Suprapubic skin (tissue), 4 donors: ENCODE measurements around the gene FOXK1. TPM values are rescaled to one million over a fixed set of nuclear protein-coding genes. Genes with fewer than 3 reads are reported as not detected.

ENCODE experiments used
- DNase-seq, 2 donors: peaks; one replicate each; pipeline ENCODE4 v3.0.0-alpha.2; 2019; ENCODE audit warnings: low spot score in 2 of 2
- H3K27ac ChIP-seq: fragments of 200-600 bp; sonication (generic); one replicate; pipeline ENCODE4 v1.5.1; 2019
- H3K27me3 ChIP-seq: fragments of 200-600 bp; sonication (generic); one replicate; pipeline ENCODE4 v1.5.1; 2019
- H3K36me3 ChIP-seq: fragments of 200-600 bp; sonication (generic); one replicate; pipeline ENCODE4 v1.5.1; 2019
- H3K4me1 ChIP-seq: fragments of 200-600 bp; sonication (generic); one replicate; pipeline ENCODE4 v1.5.1; 2019
- H3K4me3 ChIP-seq: fragments of 200-600 bp; sonication (generic); one replicate; pipeline ENCODE4 v1.5.1; 2019; ENCODE audit warnings: mild to moderate bottlenecking
- H3K9me3 ChIP-seq: fragments of 200-600 bp; sonication (generic); one replicate; pipeline ENCODE4 v1.5.1; 2019
- CTCF ChIP-seq, 2 donors: fragments of 200-600 bp in 1 of 2; fragments of 450-650 bp in 1 of 2; sonication (generic) in 1 of 2; IDR thresholded peaks; one replicate each; pipeline ENCODE4 v1.5.1; 2016 to 2019; ENCODE audit warnings: antibody characterized with exemption in 2 of 2, mild to moderate bottlenecking in 1 of 2, moderate library complexity in 1 of 2
- EP300 ChIP-seq: sonication (generic); formaldehyde crosslinking; IDR thresholded peaks from one replicate; pipeline ENCODE4 v1.6.1; 2017; ENCODE audit warnings: antibody characterized with exemption
- POLR2A ChIP-seq, 2 donors: fragments of 450-650 bp; IDR thresholded peaks; one replicate each; pipeline ENCODE4 v1.6.1; 2017; ENCODE audit warnings: antibody characterized with exemption in 2 of 2, mild to moderate bottlenecking in 2 of 2, moderate library complexity in 2 of 2
- POLR2AphosphoS5 ChIP-seq, 3 donors: sonication (generic); formaldehyde crosslinking; IDR thresholded peaks; one replicate each; pipeline ENCODE4 v1.6.1; 2017; ENCODE audit warnings: antibody characterized with exemption in 3 of 3
- WGBS: methylation state at CpG from one replicate; pipeline ENCODE4 v1.1.5; 2018; 5-methylcytosine and 5-hydroxymethylcytosine counted together
- total RNA-seq, 4 donors: library from RNA; depleted of rRNA; stranded (reverse); fragments of >200 nt; gene quantifications; one replicate each; pipeline ENCODE4 v1.1.0, GENCODE V29; 2016

FOXK1 gene
- total RNA-seq, 4 donors from 2014 or later = 37.5 to 68.5 (median 46.6) TPM

- WGBS = 27% methylated on average over 8 of the region's 8 CpGs
- Histone ChIP-seq H3K4me1 (peaks cover 7% of the 10 kb centered on the region), H3K36me3 (no peaks in the 10 kb centered on the region), H3K27ac (no peak overlapping the region), H3K4me3 (no peak overlapping the region), H3K27me3 (no peaks in the 10 kb centered on the region), H3K9me3 (no peaks in the 10 kb centered on the region)
- no peak for DNase-seq
- TF ChIP-seq POLR2A (IDR thresholded peaks at IDR 0.05) (no peak), CTCF (IDR thresholded peaks at IDR 0.05) (no peak), POLR2AphosphoS5 (IDR thresholded peaks at IDR 0.05) (no peak), EP300 (no peak)
Measured at GRCh38 chr7:4661871-4662270, 20.2 kb upstream of the FOXK1 start.

GRCh38 chr7:4663239-4664018 is 18.7 kb upstream of the FOXK1 start:
- 86% methylated on average over 17 of the region's 17 CpGs for WGBS
- H3K9me3 ChIP-seq = no peaks in the 10 kb centered on the region
- H3K27ac ChIP-seq = no peak overlapping the region
- no peaks in the 10 kb centered on the region for H3K27me3 ChIP-seq
- no peak for TF ChIP-seq EP300
- TF ChIP-seq CTCF (IDR thresholded peaks at IDR 0.05) = no peak
- TF ChIP-seq POLR2A (IDR thresholded peaks at IDR 0.05) = no peak
- no peaks in the 10 kb centered on the region for H3K36me3 ChIP-seq
- H3K4me3 ChIP-seq = no peak overlapping the region
- no peak for DNase-seq
- H3K4me1 ChIP-seq = peaks cover 7% of the 10 kb centered on the region

- H3K36me3 ChIP-seq = no peaks in the 10 kb centered on the region
- no peak overlapping the region for H3K27ac ChIP-seq
- H3K4me3 ChIP-seq = no peak overlapping the region
- H3K4me1 ChIP-seq = peaks cover 7% of the 10 kb centered on the region
- TF ChIP-seq EP300 (no peak), POLR2A (IDR thresholded peaks at IDR 0.05) (no peak), POLR2AphosphoS5 (IDR thresholded peaks at IDR 0.05) (no peak), CTCF (IDR thresholded peaks at IDR 0.05) (no peak)
- H3K27me3 ChIP-seq = no peaks in the 10 kb centered on the region
- no peak for DNase-seq
- WGBS = 54% methylated on average over 2 of the region's 2 CpGs
- no peaks in the 10 kb centered on the region for H3K9me3 ChIP-seq
Measured at GRCh38 chr7:4665661-4666060, 16.4 kb upstream of the FOXK1 start.

- no peaks in the 10 kb centered on the region for H3K9me3 ChIP-seq
- TF ChIP-seq CTCF (IDR thresholded peaks at IDR 0.05) (no peak), EP300 (no peak), POLR2AphosphoS5 (IDR thresholded peaks at IDR 0.05) (no peak), POLR2A (IDR thresholded peaks at IDR 0.05) (no peak)
- no peak overlapping the region for H3K27ac ChIP-seq
- H3K27me3 ChIP-seq = no peaks in the 10 kb centered on the region
- no peaks in the 10 kb centered on the region for H3K36me3 ChIP-seq
- no peaks in the 10 kb centered on the region for H3K4me1 ChIP-seq
- WGBS = 75% methylated on average over 18 of the region's 19 CpGs
- DNase-seq = no peak
- no peak overlapping the region for H3K4me3 ChIP-seq
Measured at GRCh38 chr7:4667776-4668509, 14.2 kb upstream of the FOXK1 start.

- WGBS = 98% methylated on average over 3 of the region's 3 CpGs
- H3K36me3 ChIP-seq = no peaks in the 10 kb centered on the region
- no peak for DNase-seq
- TF ChIP-seq POLR2A (IDR thresholded peaks at IDR 0.05) (no peak), POLR2AphosphoS5 (IDR thresholded peaks at IDR 0.05) (no peak), CTCF (IDR thresholded peaks at IDR 0.05) (no peak), EP300 (no peak)
- no peaks in the 10 kb centered on the region for H3K9me3 ChIP-seq
- no peak overlapping the region for H3K4me3 ChIP-seq
- no peak overlapping the region for H3K27ac ChIP-seq
- no peaks in the 10 kb centered on the region for H3K4me1 ChIP-seq
- no peaks in the 10 kb centered on the region for H3K27me3 ChIP-seq
Measured at GRCh38 chr7:4668510-4668847, 13.6 kb upstream of the FOXK1 start.
